ENCODE data around the gene PHF20.

GRCh38 chr20:35806075-35806474 is 34.3 kb downstream of the PHF20 start:
- TF ChIP-seq, protein P1, sequence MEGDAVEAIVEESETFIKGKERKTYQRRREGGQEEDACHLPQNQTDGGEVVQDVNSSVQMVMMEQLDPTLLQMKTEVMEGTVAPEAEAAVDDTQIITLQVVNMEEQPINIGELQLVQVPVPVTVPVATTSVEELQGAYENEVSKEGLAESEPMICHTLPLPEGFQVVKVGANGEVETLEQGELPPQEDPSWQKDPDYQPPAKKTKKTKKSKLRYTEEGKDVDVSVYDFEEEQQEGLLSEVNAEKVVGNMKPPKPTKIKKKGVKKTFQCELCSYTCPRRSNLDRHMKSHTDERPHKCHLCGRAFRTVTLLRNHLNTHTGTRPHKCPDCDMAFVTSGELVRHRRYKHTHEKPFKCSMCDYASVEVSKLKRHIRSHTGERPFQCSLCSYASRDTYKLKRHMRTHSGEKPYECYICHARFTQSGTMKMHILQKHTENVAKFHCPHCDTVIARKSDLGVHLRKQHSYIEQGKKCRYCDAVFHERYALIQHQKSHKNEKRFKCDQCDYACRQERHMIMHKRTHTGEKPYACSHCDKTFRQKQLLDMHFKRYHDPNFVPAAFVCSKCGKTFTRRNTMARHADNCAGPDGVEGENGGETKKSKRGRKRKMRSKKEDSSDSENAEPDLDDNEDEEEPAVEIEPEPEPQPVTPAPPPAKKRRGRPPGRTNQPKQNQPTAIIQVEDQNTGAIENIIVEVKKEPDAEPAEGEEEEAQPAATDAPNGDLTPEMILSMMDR (IDR thresholded peaks at IDR 0.05) = no peak
- no peak for TF ChIP-seq POLR2A (IDR thresholded peaks at IDR 0.05)
